OCI-LY7 (cell line): ENCODE measurements around the gene RASIP1. TPM values are rescaled to one million over a fixed set of nuclear protein-coding genes. Genes with fewer than 3 reads are reported as not detected.

Experiments used
- BruUV-seq: library from RNA; stranded (reverse); fragments of 400-500 nt; replicated peaks from 2 replicates; lab custom pipeline; 2021; lab: Mats Ljungman, UMichigan
- CTCF ChIA-PET: fragments of 300-600 bp; sonication (Branson Sonifier 250); formaldehyde crosslinking; loops from one replicate; lab custom pipeline; 2022; ENCODE audit warnings: antibody characterized with exemption; ENCODE audit not compliant: unreplicated experiment; lab: Charles Lee
- POLR2A ChIA-PET: fragments of 300-600 bp; sonication (Branson Sonifier 250); formaldehyde crosslinking; loops from one replicate; lab custom pipeline; 2022; ENCODE audit warnings: antibody characterized with exemption; lab: Charles Lee
- DNase-seq: peaks from one replicate; pipeline ENCODE4 v3.0.0-alpha.2; 2015; ENCODE audit warnings: low spot score
- H2AFZ ChIP-seq: fragments of 200-600 bp; sonication (generic), shearing (Covaris generic); 2 replicates; pipeline ENCODE4 v1.6.1; 2014; ENCODE audit warnings: mild to moderate bottlenecking, antibody characterized with exemption, low read length, moderate library complexity
- H3K27ac ChIP-seq: fragments of 200-600 bp; sonication (generic); 2 replicates; pipeline ENCODE4 v1.5.1; 2014; ENCODE audit warnings: mixed run types, low read depth, mild to moderate bottlenecking, moderate library complexity, low read length, inconsistent platforms; ENCODE audit not compliant: poor library complexity, severe bottlenecking
- H3K36me3 ChIP-seq: fragments of 200-600 bp; sonication (generic); 2 replicates; pipeline ENCODE4 v1.6.1; 2014; ENCODE audit warnings: mild to moderate bottlenecking, antibody characterized with exemption, low read length, moderate library complexity, mixed read lengths; ENCODE audit not compliant: insufficient read depth
- H3K4me1 ChIP-seq: fragments of 200-600 bp; sonication (generic); 2 replicates; pipeline ENCODE4 v1.5.1; 2014; ENCODE audit warnings: mild to moderate bottlenecking, low read length; ENCODE audit not compliant: insufficient read depth, poor library complexity, severe bottlenecking
- H3K4me2 ChIP-seq: fragments of 200-600 bp; sonication (generic); 2 replicates; pipeline ENCODE4 v1.6.1; 2014; ENCODE audit warnings: mild to moderate bottlenecking, low read length
- H3K4me3 ChIP-seq: fragments of 200-600 bp; sonication (generic); 2 replicates; pipeline ENCODE4 v1.5.1; 2014; ENCODE audit warnings: mild to moderate bottlenecking, low read depth, low read length; ENCODE audit not compliant: poor library complexity, severe bottlenecking
- H3K79me2 ChIP-seq: fragments of 200-600 bp; sonication (generic); 2 replicates; pipeline ENCODE4 v1.6.1; 2016; ENCODE audit warnings: low read depth, mild to moderate bottlenecking, low read length, moderate library complexity, mixed read lengths; ENCODE audit not compliant: insufficient read depth
- H3K9me2 ChIP-seq: fragments of 200-600 bp; sonication (generic); 2 replicates; pipeline ENCODE4 v1.6.1; 2016; ENCODE audit warnings: mild to moderate bottlenecking, low read length, mixed read lengths; ENCODE audit not compliant: insufficient read depth
- H3K9me3 ChIP-seq: fragments of 200-600 bp; sonication (generic); 2 replicates; pipeline ENCODE4 v1.6.1; 2014; ENCODE audit warnings: mild to moderate bottlenecking, mixed run types, low read length, mixed read lengths
- H4K20me1 ChIP-seq: fragments of 200-600 bp; sonication (generic); 2 replicates; pipeline ENCODE4 v1.6.1; 2014; ENCODE audit warnings: mild to moderate bottlenecking, antibody characterized with exemption, low read length, moderate library complexity, mixed read lengths; ENCODE audit not compliant: insufficient read depth
- EZH2phosphoT487 ChIP-seq: fragments of 200-600 bp; sonication (generic); IDR thresholded peaks from 2 replicates; pipeline ENCODE4 v1.6.1; 2018; ENCODE audit warnings: low read depth, borderline replicate concordance, mild to moderate bottlenecking, mixed run types, antibody characterized with exemption, low read length, moderate library complexity, mixed read lengths
- intact Hi-C: fragments of 100-400 bp; cut with micrococcal nuclease; formaldehyde crosslinking; loops from one replicate; pipeline ENCODE4 v1.10.0; 2022; ENCODE audit not compliant: unreplicated experiment
- total RNA-seq, 2 experiments: library from RNA; depleted of rRNA in 1 of 2; stranded (reverse); fragments of >200 nt in 1 of 2; shearing (Covaris generic) in 1 of 2; gene quantifications; 2 replicates each; pipeline ENCODE4 v1.2.3, GENCODE V29; 2014 to 2022
- TF ChIP-seq, protein P1 (sequence below): fragments of 200-600 bp; sonication (generic); conservative IDR thresholded peaks from 2 replicates; pipeline ENCODE4 v1.5.1; 2014; ENCODE audit warnings: mild to moderate bottlenecking, antibody characterized with exemption, low read length, moderate library complexity, mixed read lengths

RASIP1 gene
- total RNA-seq, 2 experiments from 2014 or later, result 0.09 to 0.36 TPM

DNA sequence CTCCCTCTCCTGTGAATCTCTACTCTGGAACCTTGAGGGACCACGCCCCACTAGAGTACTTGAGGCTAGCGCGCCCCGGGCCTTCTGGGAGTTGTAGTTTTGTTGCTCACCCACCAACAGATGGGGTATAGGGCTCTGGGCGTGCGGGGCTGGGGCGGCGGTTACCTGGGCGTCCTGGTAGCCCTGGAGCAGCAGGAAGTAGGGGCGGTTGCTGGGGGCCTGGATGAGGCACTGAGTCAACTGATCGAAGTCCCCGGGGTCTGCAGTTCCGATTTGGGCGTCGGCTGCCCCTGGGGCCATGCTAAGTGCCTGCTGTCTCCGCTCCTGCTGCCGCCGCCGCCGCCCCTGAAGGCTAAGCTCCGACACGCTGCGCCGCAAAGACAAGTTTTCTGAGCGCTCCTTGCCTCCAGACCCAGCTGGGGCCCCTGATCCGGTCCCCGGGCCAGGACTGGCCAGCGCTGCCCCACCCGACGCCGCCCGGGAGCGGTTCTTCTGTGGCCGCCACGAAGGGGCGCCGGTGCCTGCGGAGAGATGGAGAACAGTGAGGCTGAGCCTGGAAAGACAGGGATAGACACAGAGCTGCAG lies 5.3 kb downstream of the RASIP1 start:
- no peak for DNase-seq
- Histone ChIP-seq H3K4me1 (peaks cover 5% of the 10 kb centered on the region), H4K20me1 (no peaks in the 10 kb centered on the region), H3K4me3 (no peak overlapping the region), H3K9me3 (no peaks in the 10 kb centered on the region), H2AFZ (no peak overlapping the region), H3K36me3 (no peaks in the 10 kb centered on the region), H3K27ac (no peak overlapping the region), H3K4me2 (no peak overlapping the region), H3K79me2 (no peaks in the 10 kb centered on the region), H3K9me2 (no peaks in the 10 kb centered on the region)
- BruUV-seq, result no TSS peak
- POLR2A ChIA-PET, result no interaction called here
- intact Hi-C loops, result loop anchor here (5.0 kb wide), 1 partner anchor 88 kb away; the partner anchor contains the start of gene CA11
- TF ChIP-seq EZH2phosphoT487, result no peak
- TF ChIP-seq, protein P1, sequence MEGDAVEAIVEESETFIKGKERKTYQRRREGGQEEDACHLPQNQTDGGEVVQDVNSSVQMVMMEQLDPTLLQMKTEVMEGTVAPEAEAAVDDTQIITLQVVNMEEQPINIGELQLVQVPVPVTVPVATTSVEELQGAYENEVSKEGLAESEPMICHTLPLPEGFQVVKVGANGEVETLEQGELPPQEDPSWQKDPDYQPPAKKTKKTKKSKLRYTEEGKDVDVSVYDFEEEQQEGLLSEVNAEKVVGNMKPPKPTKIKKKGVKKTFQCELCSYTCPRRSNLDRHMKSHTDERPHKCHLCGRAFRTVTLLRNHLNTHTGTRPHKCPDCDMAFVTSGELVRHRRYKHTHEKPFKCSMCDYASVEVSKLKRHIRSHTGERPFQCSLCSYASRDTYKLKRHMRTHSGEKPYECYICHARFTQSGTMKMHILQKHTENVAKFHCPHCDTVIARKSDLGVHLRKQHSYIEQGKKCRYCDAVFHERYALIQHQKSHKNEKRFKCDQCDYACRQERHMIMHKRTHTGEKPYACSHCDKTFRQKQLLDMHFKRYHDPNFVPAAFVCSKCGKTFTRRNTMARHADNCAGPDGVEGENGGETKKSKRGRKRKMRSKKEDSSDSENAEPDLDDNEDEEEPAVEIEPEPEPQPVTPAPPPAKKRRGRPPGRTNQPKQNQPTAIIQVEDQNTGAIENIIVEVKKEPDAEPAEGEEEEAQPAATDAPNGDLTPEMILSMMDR, result no peak
- CTCF ChIA-PET, result no interaction called here

DNA sequence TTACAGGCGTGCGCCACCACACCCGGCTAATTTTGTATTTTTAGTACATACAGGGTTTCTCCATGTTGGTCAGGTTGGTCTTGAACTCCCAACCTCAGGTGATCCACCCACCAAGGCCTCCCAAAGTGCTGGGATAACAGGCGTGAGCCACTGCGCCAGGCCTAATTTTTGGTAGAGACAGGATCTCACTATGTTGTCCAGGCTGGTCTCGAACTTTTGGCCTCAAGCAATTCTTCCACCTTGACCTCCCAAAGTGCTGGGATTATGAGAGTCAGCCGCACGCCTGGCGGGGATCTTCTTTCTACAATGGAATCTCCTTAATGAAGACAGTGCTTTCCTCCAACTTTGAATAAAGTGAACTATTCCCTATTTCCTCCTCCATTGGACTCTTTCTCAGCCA lies 5.8 kb downstream of the RASIP1 start:
- H3K79me2 ChIP-seq, result no peaks in the 10 kb centered on the region
- peaks cover 5% of the 10 kb centered on the region for H3K4me1 ChIP-seq
- H3K4me2 ChIP-seq, result no peak overlapping the region
- no peaks in the 10 kb centered on the region for H3K9me2 ChIP-seq
- no peaks in the 10 kb centered on the region for H4K20me1 ChIP-seq
- intact Hi-C loops, result loop anchor here (5.0 kb wide), 1 partner anchor 87 kb away; the partner anchor contains the start of gene CA11
- TF ChIP-seq, protein P1, result no peak
- BruUV-seq, result no TSS peak
- CTCF ChIA-PET, result no interaction called here
- no peaks in the 10 kb centered on the region for H3K36me3 ChIP-seq
- no peak overlapping the region for H2AFZ ChIP-seq
- no peaks in the 10 kb centered on the region for H3K9me3 ChIP-seq
- DNase-seq, result no peak
- POLR2A ChIA-PET, result interaction anchor here (0.7 kb wide), 1 partner anchor 45 kb away, joined by 3 read pairs; no protein-coding TSS in a partner anchor
- no peak overlapping the region for H3K27ac ChIP-seq
- H3K4me3 ChIP-seq, result no peak overlapping the region

- TF ChIP-seq, protein P1, result no peak
- TF ChIP-seq EZH2phosphoT487, result no peak
- ChIA-PET CTCF (no interaction called here), POLR2A (no interaction called here)
- H3K36me3 ChIP-seq, result no peaks in the 10 kb centered on the region
- H3K4me3 ChIP-seq, result no peak overlapping the region
- H4K20me1 ChIP-seq, result no peaks in the 10 kb centered on the region
- no peak overlapping the region for H3K27ac ChIP-seq
- H3K4me2 ChIP-seq, result no peak overlapping the region
- no peak for DNase-seq
- no peaks in the 10 kb centered on the region for H3K9me3 ChIP-seq
- H3K9me2 ChIP-seq, result no peaks in the 10 kb centered on the region
- no TSS peak for BruUV-seq
- intact Hi-C loops, result no loop called here
- peaks cover 6% of the 10 kb centered on the region for H3K4me1 ChIP-seq
- H3K79me2 ChIP-seq, result no peaks in the 10 kb centered on the region
- no peak overlapping the region for H2AFZ ChIP-seq
Measured at GRCh38 chr19:48731452-48731851, 9.0 kb downstream of the RASIP1 start.
